Suprapubic skin (tissue), 3 donors: ENCODE results near the gene KIAA1217.

Source experiments
- POLR2A ChIP-seq, 2 donors: fragments of 450-650 bp; IDR thresholded peaks; one replicate each; pipeline ENCODE4 v1.6.1; 2017; ENCODE audit warnings: antibody characterized with exemption in 2 of 2, mild to moderate bottlenecking in 2 of 2, moderate library complexity in 2 of 2
- TF ChIP-seq, protein P1 (sequence below), 2 donors: fragments of 200-600 bp in 1 of 2; fragments of 450-650 bp in 1 of 2; sonication (generic) in 1 of 2; IDR thresholded peaks; one replicate each; pipeline ENCODE4 v1.5.1; 2016 to 2019; ENCODE audit warnings: antibody characterized with exemption in 2 of 2, mild to moderate bottlenecking in 1 of 2, moderate library complexity in 1 of 2

- TF ChIP-seq, protein P1, sequence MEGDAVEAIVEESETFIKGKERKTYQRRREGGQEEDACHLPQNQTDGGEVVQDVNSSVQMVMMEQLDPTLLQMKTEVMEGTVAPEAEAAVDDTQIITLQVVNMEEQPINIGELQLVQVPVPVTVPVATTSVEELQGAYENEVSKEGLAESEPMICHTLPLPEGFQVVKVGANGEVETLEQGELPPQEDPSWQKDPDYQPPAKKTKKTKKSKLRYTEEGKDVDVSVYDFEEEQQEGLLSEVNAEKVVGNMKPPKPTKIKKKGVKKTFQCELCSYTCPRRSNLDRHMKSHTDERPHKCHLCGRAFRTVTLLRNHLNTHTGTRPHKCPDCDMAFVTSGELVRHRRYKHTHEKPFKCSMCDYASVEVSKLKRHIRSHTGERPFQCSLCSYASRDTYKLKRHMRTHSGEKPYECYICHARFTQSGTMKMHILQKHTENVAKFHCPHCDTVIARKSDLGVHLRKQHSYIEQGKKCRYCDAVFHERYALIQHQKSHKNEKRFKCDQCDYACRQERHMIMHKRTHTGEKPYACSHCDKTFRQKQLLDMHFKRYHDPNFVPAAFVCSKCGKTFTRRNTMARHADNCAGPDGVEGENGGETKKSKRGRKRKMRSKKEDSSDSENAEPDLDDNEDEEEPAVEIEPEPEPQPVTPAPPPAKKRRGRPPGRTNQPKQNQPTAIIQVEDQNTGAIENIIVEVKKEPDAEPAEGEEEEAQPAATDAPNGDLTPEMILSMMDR (IDR thresholded peaks at IDR 0.05), result no peak
- no peak for TF ChIP-seq POLR2A (IDR thresholded peaks at IDR 0.05)
These were observed 69.4 kb downstream of the KIAA1217 start for GRCh38 chr10:24278176-24278889.
